NCI-H146 treated with DMSO at 0.1 percent for 48 hours (cell line): ENCODE measurements around the gene TPSG1.
"Not testable (repeated sequence)": the region's sequence is repeated elsewhere in the genome, so short reads cannot be mapped to it uniquely, and the experiment has no call there.

Experiments
- DNase-seq: peaks from one replicate; lab custom pipeline; 2025; ENCODE audit not compliant: unreplicated experiment; lab: John Stamatoyannopoulos, UW

Gene TPSG1

DNA sequence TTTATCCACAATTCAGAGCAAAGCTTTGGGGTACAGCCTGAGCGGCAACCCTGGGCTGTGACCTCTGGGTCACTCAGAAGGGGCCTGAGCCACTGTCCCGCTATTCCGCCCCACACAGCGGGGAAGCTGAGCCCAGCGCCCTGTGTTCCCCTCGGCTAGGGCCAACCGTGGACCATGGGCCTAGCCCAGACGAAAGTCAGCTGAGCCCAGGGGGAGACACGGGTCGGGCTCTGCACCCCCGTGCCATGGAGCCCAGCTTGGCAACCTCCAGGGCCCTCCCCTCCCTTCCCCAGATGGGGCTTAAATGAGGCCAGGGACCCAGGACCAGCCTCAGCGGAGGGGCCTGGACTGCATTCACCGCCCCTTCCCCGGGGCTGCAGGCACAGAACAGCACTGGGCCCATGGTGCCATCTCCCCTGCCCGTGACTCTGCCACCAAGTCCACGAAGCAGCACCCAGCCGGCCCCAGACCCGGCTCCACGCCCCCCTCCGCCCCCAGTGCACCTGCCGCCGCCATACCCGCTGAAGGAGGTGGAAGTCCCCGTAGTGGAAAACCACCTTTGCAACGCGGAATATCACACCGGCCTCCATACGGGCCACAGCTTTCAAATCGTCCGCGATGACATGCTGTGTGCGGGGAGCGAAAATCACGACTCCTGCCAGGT is 32.6 kb upstream of the TPSG1 start:
- no peak for DNase-seq

DNA sequence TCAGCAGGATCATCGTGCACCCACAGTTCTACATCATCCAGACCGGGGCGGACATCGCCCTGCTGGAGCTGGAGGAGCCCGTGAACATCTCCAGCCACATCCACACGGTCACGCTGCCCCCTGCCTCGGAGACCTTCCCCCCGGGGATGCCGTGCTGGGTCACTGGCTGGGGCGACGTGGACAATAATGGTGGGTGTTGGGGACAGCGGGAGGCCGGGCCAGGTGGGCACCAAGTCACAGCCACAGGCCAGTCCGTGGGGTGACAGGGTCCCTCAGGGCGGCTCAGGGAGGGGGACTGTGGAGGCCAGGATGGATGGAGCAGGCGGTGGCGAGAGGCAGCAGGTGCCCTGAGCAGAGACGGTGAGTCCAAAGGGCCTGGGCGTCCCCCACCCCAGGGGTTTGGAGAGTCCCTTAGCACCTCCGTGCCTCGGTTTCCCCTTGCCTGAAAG is 31.8 kb upstream of the TPSG1 start:
- DNase-seq, result no peak

DNA sequence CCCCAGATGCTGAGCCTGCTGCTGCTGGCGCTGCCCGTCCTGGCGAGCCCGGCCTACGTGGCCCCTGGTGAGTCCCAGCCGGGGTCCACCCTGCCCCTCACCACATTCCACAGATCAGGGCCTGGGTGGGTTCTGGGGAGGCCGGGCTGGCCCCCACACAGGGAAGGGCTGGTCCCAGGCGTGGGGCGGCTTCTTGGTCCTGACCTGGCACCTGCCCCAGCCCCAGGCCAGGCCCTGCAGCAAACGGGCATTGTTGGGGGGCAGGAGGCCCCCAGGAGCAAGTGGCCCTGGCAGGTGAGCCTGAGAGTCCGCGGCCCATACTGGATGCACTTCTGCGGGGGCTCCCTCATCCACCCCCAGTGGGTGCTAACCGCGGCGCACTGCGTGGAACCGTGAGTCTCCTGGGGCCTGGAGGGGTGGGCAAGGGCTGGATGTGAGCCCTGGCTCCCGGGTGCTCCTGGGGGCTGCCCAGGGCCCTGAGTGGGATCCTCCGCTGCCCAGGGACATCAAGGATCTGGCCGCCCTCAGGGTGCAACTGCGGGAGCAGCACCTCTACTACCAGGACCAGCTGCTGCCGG is 31.3 kb upstream of the TPSG1 start:
- DNase-seq, result not testable (repeated sequence)

DNA sequence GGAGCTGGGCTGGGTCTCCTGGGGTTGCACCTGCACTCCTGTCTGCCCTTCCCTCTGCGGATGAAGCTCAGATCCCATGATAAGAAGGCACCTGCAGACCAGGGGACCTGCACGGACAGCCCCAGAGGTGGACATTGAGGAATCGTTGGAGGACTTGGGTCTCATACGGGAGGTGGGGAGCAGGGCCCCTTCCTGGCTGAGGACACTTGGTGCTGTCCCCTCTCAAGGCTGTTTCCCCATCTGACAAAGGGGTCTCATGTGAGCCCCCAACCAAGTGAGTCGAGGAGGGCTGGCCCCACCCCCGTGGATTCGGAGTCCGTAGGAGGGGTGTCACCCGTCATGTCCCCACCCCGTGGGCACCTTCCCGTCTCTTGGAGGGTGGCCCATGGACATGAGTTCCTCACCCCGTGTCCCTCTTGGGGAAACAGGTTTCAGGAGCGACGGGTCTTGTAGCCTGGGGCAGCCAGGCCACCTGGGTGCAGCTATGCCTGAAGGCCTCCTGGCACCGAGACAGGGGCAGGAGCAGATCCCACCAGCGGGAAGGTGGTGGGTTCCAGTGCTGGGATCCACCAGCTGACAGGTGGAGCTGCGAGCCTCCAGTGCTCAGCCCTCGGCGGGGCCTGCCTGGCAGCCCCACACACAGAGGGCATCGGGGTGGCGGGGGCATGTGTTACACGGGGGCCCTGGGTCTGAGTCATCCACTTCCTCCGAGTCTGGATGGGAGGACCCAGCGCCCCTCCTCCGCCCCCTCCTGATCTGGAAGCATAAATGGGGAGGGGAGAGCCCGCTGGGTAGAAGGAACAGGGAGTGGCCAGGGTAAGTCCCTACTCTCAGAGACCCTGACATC is 30.4 kb upstream of the TPSG1 start, which contains the start of gene TPSD1:
TSS of gene TPSD1 (plus strand) at position 794 of the 847 bp plus-strand sequence. CDS start 212 bp downstream, outside the sequence.
- DNase-seq, result not testable (repeated sequence)

DNA sequence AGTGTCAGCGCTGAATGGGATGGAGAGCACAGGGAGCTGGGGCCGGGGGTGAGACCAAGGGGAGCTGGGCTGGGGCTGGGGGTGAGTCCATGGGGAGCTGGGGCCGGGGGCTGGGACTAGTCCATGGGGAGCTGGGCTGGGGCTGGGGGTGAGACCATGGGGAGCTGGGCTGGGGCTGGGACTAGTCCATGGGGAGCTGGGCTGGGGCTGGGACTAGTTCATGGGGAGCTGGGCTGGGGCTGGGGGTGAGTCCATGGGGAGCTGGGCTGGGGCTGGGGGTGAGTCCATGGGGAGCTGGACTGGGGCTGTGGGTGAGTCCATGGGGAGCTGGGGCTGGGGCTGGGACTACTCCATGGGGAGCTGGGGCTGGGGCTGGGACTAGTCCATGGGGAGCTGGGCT is 29.8 kb upstream of the TPSG1 start:
- DNase-seq, result not testable (repeated sequence)

DNA sequence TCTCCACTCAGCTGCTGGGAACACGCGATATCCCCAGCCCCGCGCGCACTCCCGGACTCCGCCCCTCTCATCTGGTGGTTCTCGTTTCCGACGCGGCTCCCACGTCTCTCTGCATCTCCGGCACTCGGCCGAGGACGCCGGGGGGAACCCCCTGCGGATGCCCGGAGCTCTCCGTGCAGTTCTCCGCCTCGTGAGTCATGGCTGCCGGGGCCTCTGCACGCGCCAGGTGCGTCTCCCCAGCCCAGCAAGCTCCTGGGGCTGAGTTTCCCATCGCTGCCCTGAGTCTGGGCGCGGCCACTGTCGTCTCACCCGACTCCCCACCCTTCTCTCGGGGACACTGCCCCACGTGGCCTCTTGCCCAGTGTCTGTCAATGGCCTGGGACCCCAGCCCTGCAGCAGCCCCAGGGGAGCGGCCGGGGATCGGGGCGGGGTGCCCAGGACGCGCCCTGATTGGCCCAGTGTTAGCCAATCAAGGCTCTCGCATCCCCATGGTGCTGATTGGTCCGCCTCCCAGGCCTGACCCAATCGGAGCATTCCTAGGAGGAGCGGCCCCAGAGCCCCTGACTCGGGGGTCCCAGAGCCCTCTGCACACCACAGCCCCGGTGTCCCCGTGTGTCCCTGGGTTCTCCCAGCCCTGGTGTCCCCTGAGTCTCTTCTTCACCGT is 28.8 kb upstream of the TPSG1 start:
- not testable (repeated sequence) for DNase-seq

DNA sequence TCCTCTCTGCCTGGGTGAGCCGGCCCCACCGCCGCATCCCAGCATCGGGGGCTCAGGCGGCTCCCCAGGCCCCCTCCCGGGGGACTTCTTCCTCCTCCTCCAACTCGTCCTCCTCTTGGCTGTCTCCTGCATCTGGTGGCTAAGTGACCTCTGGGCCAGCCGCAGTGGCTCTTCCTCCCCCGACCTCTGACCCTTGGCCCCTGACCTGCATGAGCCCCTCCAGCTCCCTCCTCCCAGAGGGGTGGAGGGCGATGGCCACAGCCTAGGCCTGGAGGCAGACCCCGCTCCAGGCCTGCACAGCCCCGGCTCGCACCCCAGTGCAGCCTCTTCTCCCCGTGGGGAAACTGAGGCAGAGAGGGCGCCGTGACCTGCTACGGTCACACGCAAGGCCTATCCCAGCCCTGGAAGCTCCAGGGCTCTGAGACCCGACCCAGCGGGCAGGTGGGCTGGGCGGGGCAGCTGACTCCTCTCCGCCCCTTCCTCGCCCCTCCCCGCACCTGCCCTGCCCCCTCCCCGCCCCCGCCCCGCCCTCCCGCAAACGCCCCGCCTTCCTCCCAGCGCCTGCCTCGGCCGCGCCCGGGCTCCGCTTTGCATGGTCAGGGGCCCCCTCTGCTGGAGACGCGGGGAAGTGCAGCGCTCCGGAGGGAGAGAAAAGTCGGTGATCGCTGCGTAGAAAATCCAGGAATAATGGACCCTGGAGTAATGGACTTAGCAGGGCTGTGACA is 24.1 kb upstream of the TPSG1 start:
- DNase-seq, result not testable (repeated sequence)

DNA sequence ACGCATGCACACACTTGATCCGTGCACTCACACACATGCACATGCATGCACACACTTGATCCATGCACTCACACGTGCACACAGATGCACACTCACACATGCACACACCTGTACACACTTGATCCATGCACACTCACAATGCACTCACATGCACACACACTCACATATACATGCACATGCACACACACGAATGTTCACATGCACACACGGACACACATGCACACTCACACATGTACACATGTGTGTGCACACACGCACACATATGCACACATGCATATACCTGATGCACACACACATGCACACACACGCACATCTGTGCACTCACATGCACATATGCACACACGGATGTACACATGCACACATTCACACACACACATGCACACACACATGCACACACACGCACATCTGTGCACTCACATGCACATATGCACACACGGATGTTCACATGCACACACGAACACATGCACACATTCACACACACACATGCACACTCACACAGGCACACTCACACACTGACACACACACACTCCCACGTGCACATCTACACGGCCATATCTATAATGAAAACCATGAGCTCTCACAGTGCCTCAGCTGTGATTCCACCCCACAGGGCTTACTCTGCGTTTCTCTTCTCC is 23.0 kb upstream of the TPSG1 start:
- DNase-seq, result not testable (repeated sequence)

DNA sequence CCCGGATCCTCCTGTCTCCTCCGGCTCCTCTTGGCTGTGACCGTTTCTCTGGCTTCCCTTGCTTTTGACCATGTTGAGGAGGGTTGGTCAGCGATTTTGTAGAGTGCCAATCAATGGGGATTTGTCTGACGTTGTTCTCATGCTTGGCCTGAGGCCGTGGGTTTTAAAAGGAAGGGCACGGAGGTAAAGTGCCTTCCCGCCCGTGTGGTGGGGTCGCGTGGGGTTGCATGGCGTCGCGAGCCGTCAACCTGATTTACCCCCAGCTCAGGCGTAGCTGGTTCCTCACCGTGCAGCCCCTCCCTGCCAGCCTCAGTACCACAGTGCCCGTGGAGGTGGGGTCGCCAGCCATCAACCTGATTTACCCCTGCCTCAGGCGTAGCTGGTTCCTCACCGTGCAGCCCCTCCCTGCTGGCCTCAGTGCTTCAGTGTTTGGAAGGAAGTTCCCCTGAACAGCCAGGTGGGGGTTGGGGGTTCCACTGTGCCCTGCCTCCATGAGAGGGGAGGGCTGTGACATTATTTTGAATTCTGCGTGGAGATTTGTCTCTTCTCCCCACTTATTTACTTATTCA is 20.5 kb upstream of the TPSG1 start:
- no peak for DNase-seq

DNA sequence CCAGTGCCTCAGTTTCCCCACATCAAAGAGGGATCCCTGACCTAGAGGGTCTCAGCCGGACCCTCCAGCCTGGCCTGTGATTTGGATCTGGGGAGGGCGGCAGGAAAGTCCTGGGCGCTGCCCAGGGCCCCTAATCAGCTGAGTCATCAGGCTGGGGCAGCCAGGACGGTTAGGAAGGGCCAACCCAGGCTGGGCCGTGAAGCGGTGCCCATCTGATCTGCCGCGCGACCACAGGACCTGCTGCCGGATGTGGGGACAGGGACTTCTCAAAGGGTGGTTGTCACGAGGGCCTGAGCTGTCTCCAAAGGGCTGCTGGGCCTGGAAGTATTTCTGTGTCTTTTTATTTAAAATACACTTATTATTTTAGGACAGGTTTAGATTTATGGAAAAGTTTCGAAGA is 19.8 kb upstream of the TPSG1 start:
- no peak for DNase-seq

DNA sequence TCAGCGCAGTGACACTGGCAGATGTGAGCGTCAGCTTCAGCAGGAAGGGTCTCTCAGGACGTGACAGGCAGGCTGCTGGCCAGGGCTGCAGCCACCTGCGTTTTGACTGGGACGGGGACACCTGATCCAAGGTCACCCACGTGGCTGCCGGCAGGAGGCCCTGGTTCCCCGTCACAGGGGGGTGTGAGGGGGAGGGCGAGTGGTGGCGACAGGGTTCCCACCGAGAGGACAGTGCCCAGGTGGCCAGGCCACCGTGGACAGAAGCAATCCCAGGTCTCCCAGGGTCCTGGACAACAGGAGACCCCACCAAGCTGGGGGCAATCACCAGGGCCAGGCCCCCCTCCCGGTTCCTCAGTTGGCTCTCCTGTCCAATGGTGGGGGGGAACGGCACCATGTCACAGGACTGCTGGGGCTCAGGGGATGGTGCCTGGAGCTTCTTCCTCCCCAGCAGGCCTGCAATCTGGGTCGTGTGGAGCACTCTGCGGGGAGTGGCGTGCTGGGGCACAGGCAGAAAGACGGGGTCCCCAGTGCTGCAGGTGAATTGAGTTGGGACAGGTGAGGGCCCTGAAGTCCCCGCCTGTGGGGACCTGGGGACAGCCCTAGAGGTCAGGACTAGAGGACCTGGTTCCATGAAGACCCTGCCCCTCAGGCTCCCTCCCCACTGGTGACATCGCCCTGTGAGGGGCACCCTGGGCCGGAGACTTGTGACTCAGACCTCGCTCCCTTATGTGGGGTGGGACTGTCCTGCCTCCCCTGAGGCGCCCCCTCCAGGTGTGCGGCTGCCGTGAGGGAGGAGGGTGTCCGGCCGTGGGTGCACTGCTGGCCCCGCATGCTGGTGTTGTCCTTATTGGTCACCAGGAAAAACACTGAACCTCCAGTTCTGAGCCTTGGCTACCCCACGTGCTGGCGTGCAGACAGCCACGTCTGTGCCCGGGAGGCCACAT is 19.1 kb upstream of the TPSG1 start:
- not testable (repeated sequence) for DNase-seq

DNA sequence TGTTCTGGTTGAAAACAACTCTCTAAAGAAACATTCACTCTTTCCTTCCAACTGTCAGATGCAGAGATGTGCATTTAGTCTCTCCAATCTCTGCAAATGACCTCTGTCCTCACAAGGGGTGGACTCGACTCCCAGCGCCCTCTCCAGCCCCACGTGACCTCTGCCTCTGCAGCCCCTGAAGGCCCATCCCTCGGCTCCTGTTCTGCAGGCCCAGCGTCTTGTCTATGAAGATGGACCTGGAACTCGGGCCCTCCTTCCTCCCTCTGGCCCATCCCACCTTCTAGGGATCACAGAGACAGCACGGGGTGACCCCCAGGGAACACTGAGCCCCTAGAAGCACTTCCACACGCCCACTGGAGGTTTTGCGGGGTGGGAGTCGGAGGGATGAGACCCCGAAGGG is 18.3 kb upstream of the TPSG1 start:
- not testable (repeated sequence) for DNase-seq

DNA sequence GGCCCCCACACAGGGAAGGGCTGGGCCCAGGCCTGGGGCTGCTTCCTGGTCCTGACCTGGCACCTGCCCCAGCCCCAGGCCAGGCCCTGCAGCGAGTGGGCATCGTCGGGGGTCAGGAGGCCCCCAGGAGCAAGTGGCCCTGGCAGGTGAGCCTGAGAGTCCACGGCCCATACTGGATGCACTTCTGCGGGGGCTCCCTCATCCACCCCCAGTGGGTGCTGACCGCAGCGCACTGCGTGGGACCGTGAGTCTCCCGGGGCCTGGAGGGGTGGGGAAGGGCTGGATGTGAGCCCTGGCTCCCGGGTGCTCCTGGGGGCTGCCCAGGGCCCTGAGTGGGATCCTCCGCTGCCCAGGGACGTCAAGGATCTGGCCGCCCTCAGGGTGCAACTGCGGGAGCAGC is 16.0 kb upstream of the TPSG1 start:
- not testable (repeated sequence) for DNase-seq

DNA sequence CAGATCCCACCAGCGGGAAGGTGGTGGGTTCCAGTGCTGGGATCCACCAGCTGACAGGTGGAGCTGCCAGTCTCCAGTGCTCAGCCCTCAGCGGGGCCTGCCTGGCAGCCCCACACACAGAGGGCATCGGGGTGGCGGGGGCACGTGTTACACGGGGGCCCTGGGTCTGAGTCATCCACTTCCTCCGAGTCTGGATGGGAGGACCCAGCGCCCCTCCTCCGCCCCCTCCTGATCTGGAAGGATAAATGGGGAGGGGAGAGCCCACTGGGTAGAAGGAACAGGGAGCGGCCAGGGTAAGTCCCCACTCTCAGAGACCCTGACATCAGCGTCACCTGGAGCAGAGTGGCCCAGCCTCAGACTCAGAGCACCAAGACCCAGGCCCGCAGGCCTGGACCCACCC is 15.4 kb upstream of the TPSG1 start, which contains the start of gene TPSAB1:
TSS of gene TPSAB1 (plus strand) at position 270 of the 400 bp plus-strand sequence. CDS start 234 bp downstream, outside the sequence.
- not testable (repeated sequence) for DNase-seq

DNA sequence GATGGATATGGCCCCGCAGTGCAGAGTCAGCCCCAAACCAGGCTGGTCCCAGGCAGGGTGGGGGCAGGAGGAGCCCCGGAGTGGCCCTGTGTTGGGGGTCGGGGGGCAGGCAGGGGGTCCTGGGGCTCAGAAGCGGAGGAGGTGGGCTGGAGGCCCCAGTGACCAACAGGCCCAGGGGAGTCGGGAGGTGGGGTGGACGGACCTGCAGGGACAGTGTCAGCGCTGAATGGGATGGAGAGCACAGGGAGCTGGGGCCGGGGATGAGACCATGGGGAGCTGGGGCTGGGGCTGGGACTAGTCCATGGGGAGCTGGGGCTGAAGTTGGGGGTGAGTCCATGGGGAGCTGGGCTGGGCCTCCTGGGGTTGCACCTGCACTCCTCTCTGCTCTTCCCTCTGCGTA is 14.5 kb upstream of the TPSG1 start:
- not testable (repeated sequence) for DNase-seq

DNA sequence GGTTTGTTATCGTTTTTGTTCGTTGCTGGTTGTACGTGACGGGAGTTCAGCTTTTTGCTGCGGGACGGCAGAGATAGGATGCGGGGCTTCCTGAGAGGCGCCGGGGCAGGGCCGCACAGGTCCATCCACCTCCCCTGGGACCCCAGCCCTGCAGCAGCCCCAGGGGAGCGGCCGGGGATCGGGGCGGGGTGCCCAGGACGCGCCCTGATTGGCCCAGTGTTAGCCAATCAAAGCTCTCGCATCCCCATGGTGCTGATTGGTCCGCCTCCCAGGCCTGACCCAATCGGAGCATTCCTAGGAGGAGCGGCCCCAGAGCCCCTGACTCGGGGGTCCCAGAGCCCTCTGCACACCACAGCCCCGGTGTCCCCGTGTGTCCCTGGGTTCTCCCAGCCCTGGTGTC is 13.8 kb upstream of the TPSG1 start:
- not testable (repeated sequence) for DNase-seq

DNA sequence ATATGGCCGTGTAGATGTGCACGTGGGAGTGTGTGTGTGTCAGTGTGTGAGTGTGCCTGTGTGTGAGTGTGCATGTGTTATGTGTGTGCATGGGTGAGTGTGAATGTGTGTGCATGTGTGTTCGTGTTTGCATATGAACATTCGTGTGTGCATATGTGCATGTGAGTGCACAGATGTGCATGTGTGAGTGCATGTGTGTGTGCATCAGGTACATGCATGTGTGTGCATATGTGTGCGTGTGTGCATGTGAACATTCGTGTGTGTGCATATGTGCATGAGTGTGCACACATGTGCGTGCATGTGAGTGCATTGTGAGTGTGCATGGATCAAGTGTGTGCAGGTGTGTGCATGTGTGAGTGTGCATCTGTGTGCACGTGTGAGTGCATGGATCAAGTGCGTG is 12.9 kb upstream of the TPSG1 start:
- DNase-seq, result no peak

DNA sequence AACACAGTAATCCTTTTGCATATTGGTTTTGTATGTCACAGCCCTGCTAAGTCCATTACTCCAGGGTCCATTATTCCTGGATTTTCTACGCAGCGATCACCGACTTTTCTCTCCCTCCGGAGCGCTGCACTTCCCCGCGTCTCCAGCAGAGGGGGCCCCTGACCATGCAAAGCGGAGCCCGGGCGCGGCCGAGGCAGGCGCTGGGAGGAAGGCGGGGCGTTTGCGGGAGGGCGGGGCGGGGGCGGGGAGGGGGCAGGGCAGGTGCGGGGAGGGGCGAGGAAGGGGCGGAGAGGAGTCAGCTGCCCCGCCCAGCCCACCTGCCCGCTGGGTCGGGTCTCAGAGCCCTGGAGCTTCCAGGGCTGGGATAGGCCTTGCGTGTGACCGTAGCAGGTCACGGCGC is 11.6 kb upstream of the TPSG1 start:
- DNase-seq, result not testable (repeated sequence)
